GM12892 (cell line): ENCODE measurements around the gene ARHGAP26.

Source experiments
- POLR2A ChIP-seq: IDR thresholded peaks from 2 replicates; pipeline ENCODE4 v1.6.1; 2011; ENCODE audit warnings: low read depth, low read length, control low read depth
- POLR2AphosphoS5 ChIP-seq: IDR thresholded peaks from 2 replicates; pipeline ENCODE4 v1.6.1; 2011; ENCODE audit warnings: low read depth, low read length, control low read depth
- TAF1 ChIP-seq: IDR thresholded peaks from 2 replicates; pipeline ENCODE4 v1.6.1; 2011; ENCODE audit warnings: low read depth, mild to moderate bottlenecking, control low read depth, low read length, borderline replicate concordance

GRCh38 chr5:142777850-142778249 lies 7.7 kb downstream of the ARHGAP26 start:
- no peak for TF ChIP-seq POLR2AphosphoS5
- no peak for TF ChIP-seq POLR2A
- TF ChIP-seq TAF1, result no peak
